ENCODE results near the gene CIDEC.
A peak's percentile ranks its signal among the peaks of the same experiment; 100 is the strongest.

Gene CIDEC

DNA sequence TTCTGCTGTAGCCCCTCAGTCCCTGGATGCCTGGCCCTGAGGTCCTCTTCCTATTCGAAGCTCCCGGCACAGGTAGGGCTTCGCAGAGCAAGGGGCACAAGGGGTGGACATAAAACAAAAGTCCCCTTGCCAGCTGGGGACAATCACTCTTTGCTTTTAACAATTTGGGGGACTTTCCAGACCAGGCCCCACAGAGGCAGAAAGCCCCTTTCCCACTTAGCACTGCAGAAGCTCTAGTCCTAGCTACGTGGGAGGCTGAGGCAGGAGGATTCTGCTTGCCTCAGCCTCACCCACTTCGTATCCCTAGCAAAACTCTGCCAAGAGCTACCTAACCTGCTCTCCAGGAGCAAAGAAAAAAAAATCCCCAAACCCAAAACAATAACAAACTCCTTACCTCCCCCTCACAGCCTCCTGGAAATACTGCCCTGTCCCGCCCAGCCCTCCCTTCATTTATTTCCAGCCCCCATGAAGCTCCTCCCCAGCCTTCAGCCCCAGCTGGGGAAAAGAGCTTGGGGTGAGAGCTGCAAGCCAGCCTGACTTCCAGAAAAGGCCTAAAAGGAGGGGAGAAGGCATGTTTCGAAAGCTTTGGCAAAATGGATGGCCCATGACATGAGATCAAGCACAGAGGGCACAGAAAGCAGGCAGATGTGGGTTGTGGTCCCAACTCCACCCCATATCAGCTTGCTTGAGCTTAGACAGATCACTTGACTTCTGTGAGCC is at the start of gene CIDEC:
Gene CIDEC, minus strand, starts transcription at position 424 of the 720 bp plus-strand sequence. CDS start 1,767 bp downstream, outside the sequence.
- no peak for DNase-seq (ENCODE audit: low spot score)
- FAIRE-seq = no peak

GRCh38 chr3:9928158-9928557 is 48.1 kb upstream of the CIDEC start:
- DNase-seq (ENCODE audit: low spot score) (no peak), FAIRE-seq (no peak)

DNA sequence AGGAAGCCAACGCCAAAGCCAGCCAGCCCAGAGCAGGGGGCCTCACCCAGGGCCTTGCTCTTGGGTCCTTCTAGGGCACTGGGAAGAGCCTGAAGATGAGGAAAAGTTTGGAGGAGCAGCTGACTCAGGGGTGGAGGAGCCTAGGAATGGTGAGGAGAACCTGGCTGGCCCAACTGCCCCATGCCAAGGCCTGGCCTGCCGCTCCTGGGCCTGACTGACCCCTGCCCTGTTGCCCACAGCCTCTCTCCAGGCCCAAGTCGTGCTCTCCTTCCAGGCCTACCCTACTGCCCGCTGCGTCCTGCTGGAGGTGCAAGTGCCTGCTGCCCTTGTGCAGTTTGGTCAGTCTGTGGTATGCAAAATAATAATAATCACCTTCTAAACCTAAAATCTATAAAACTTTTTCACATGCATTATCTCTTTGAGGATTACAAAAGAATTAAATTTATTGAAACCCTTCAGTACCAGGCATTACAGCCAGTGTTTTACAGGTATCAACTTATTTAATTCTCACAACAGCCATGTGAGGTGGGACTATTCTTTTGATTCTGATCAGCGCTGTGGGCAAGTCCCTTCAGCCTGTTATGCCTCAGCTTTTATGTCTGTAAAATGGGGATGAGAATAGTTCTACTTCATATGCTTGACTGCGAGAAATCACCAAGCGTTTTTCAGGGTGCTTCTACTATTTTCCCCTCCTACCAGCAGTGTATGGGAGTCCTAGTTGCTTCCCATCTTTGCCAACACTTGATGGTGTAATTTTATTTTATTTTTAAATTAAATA is 38.4 kb upstream of the CIDEC start:
- DNase-seq (ENCODE audit: low spot score) (no peak), FAIRE-seq (no peak)

GRCh38 chr3:9917820-9918219 is 37.8 kb upstream of the CIDEC start:
- no peak for DNase-seq (ENCODE audit: low spot score)
- no peak for FAIRE-seq

DNA sequence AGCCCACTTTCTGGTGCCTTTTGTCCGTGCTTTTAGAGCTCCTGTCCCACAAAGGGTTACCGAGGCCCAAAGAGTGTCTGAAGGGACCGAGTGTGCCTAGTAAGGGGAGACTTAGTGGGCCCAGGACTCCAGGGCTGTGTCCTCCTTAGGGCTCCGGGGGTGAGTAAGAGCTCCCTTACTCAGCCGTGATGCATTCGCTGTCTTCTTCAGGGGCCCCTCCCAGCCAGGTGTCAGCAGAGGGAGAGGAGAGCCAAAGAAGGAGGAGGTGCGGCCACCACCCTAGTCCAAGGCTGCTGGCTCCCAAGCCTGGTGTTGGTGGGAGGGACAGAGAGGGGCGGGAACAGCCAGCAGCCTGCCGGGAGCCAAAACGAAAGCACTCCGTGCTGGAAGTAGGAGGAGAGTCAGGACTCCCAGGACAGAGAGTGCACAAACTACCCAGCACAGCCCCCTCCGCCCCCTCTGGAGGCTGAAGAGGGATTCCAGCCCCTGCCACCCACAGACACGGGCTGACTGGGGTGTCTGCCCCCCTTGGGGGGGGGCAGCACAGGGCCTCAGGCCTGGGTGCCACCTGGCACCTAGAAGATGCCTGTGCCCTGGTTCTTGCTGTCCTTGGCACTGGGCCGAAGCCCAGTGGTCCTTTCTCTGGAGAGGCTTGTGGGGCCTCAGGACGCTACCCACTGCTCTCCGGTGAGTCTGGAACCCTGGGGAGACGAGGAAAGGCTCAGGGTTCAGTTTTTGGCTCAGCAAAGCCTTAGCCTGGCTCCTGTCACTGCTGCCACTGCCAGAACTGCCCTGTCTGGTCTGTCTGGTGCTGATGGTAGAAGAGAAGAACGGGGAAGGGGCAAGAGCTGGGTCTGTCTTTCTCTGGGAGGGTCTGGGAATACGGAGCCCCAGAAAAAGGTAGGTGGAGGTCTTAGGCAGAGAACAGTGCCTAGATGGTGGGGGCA is 37.0 kb upstream of the CIDEC start, which contains the start of gene IL17RC:
Gene IL17RC, plus strand, starts transcription at position 365 of the 947 bp plus-strand sequence. Its CDS starts 218 bp downstream, at position 583.
- peak; percentile 55 for FAIRE-seq
- DNase-seq (ENCODE audit: low spot score) = peak; percentile 83

GRCh38 chr3:9916346-9916733 is 36.3 kb upstream of the CIDEC start:
- no peak for FAIRE-seq
- no peak for DNase-seq (ENCODE audit: low spot score)

DNA sequence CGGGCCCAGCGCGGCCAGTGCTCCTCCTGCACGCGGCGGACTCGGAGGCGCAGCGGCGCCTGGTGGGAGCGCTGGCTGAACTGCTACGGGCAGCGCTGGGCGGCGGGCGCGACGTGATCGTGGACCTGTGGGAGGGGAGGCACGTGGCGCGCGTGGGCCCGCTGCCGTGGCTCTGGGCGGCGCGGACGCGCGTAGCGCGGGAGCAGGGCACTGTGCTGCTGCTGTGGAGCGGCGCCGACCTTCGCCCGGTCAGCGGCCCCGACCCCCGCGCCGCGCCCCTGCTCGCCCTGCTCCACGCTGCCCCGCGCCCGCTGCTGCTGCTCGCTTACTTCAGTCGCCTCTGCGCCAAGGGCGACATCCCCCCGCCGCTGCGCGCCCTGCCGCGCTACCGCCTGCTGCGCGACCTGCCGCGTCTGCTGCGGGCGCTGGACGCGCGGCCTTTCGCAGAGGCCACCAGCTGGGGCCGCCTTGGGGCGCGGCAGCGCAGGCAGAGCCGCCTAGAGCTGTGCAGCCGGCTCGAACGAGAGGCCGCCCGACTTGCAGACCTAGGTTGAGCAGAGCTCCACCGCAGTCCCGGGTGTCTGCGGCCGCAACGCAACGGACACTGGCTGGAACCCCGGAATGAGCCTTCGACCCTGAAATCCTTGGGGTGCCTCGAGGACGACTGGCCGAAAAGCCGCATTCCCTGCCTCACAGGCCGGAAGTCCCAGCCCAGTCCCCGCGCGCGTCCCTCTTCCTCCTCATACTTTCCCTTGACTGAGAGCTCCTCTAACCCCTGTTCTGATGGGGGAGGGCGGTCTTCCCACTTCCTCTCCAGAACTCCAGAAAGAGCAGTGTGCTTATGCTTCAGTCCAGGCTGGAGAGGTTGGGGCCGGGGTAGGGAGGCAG is 35.4 kb upstream of the CIDEC start:
- FAIRE-seq (no peak), DNase-seq (ENCODE audit: low spot score) (peak; percentile 34)

DNA sequence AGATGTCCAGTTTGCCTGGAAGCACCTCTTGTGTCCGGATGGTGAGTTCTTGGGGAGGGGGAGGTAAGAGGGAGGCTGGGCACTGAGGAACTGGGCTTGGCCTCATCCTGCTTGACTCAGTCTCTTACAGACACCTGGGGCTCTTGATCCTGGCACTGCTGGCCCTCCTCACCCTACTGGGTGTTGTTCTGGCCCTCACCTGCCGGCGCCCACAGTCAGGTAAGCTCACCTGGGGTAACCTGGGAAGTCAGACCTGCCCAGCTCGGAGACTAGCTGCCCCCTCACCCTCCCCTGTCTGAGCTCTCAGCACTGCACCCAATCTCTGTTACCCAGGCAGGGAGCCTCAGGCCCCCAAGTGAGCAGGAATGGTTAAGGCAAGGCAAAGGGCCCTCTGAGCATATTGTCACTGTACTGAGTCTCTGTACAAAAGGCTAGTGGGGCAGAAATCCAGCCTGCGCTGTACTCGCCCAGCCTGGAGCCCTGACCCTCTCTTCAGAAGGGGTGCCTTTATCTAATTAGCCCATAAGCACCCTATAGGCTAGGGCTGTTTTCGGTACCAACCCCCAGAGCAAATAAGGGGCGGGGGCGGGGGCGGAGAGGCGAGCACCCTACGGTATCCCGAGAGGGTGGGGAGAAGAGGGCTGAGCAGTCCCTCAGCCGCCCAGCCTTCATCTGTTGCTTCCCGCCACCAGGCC is 34.7 kb upstream of the CIDEC start:
- FAIRE-seq (no peak), DNase-seq (ENCODE audit: low spot score) (no peak)

GRCh38 chr3:9914011-9914410 is 34.0 kb upstream of the CIDEC start:
- no peak for DNase-seq (ENCODE audit: low spot score)
- no peak for FAIRE-seq

- no peak for DNase-seq (ENCODE audit: low spot score)
- FAIRE-seq = no peak
Measured at GRCh38 chr3:9913601-9914000, 33.5 kb upstream of the CIDEC start.

GRCh38 chr3:9912294-9912935 is 32.4 kb upstream of the CIDEC start:
- DNase-seq (ENCODE audit: low spot score) (peak; percentile 78), FAIRE-seq (peak; percentile 65)

DNA sequence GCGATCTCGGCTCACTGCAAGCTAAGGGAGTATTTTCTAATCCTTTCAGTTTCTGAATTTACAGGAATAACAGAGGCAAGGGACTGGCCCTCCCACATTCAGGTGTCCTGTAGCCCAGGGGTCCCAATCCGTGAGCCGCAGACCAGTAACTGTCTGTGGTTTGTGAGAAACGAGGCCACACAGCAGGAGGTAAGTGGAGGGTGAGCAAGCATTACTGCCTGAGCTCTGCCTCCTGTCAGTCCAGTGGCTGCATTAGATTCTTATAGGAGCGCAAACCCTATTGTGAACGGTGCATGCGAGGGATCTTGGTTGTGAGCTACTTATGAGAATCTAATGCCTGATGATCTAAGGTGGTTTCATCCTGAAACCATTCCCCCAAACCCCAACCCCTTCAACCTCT is 31.8 kb upstream of the CIDEC start:
- DNase-seq (ENCODE audit: low spot score) = peak; percentile 9
- FAIRE-seq = no peak

- FAIRE-seq = no peak
- no peak for DNase-seq (ENCODE audit: low spot score)
Measured at GRCh38 chr3:9909221-9910013, 29.4 kb upstream of the CIDEC start.

DNA sequence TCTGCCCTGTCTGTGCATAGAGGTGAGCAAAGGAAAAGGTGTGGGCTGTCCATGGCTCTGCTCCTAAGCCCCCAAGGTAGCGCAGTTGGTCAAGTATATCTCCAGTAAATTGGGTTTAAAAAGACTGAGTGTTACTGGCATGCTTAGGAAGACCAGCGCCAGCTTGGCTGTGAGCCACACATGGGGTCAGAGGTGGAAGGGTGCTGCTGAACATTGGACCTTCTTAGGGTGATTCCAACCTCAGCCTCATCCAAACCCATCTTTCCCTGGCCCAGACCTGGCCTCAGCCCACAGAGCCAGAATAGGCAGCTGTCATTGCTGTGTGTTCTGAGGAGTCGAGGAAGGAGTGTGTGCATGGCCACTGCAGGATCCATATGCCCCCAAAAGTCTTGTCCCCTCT is 28.2 kb upstream of the CIDEC start:
- DNase-seq (ENCODE audit: low spot score) (no peak), FAIRE-seq (no peak)

GRCh38 chr3:9906480-9906879 is 26.4 kb upstream of the CIDEC start:
- FAIRE-seq (no peak), DNase-seq (ENCODE audit: low spot score) (no peak)

GRCh38 chr3:9903904-9904303 is 23.9 kb upstream of the CIDEC start:
- no peak for DNase-seq (ENCODE audit: low spot score)
- FAIRE-seq = no peak

- no peak for FAIRE-seq
- peak; percentile 21 for DNase-seq (ENCODE audit: low spot score)
Measured at GRCh38 chr3:9903238-9903624, 23.2 kb upstream of the CIDEC start.

DNA sequence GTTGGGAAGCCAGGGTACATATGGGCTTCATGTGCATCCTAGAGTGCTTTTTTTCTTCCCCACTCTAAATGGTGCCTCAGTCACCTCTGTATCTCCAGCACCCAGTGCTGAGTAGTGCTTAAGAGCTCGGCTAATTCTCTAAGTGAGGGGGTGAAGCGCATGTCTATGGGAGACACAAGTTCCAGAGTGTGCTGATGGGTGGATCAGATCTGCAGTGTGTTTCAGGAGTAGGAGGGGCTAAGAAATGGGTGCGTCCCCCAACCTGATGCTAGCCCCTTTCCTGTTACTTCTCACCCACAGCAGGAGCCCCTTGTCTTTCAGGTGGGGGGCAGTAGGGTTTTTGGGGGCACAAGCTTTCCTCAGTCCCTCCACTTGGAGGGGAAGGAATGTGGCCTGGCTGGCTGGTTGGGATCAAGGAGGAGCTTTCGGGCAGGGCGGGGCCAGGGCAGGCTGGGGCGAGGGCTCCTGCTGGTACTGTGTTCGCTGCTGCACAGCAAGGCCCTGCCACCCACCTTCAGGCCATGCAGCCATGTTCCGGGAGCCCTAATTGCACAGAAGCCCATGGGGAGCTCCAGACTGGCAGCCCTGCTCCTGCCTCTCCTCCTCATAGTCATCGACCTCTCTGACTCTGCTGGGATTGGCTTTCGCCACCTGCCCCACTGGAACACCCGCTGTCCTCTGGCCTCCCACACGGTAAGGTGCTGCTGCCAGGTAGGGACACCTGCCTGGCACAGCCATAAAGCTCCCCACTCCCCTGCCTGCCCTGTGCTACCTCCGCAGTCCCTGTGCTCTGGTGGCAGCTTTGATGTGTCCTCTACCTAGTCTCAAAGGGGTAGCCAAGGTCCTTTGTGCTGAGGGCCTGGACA is 22.6 kb upstream of the CIDEC start, which contains the start of gene IL17RE:
Gene IL17RE, plus strand, starts transcription at position 477 of the 866 bp plus-strand sequence. Its CDS starts 85 bp downstream, at position 562.
- no peak for FAIRE-seq
- DNase-seq (ENCODE audit: low spot score) = no peak

Measured in RCC 7860 (cell line).